H1 (cell line): ENCODE data around the gene SERINC5. TPM values are rescaled to one million over a fixed set of nuclear protein-coding genes. Genes with fewer than 3 reads are reported as not detected.

Experiments used
- CEBPB ChIP-seq: IDR thresholded peaks from 2 replicates; pipeline ENCODE4 v1.6.1; 2012; ENCODE audit warnings: low read depth, low read length
- CREB1 ChIP-seq: IDR thresholded peaks from 2 replicates; pipeline ENCODE4 v1.6.1; 2012; ENCODE audit warnings: inconsistent platforms
- RFX5 ChIP-seq: IDR thresholded peaks from 2 replicates; pipeline ENCODE4 v1.6.1; 2011; ENCODE audit warnings: low read depth, low read length, improper control_type of control experiment, borderline replicate concordance
- SP4 ChIP-seq: IDR thresholded peaks from 2 replicates; pipeline ENCODE4 v1.6.1; 2012; ENCODE audit warnings: low read length, inconsistent platforms
- SUZ12 ChIP-seq: fragments of 200-600 bp; sonication (generic); IDR thresholded peaks from 2 replicates; pipeline ENCODE4 v1.6.1; 2012; ENCODE audit warnings: mild to moderate bottlenecking, inconsistent platforms, low read length, moderate library complexity, mixed read lengths
- polyA plus RNA-seq, 7 experiments: library from polyadenylated mRNA; depleted of rRNA in 3 of 7; stranded (reverse) in 5 of 7; unstranded in 2 of 7; fragments of >200 nt in 5 of 7; fragments of 200-250 nt in 2 of 7; gene quantifications; 1 replicate in 5 of 7; 2 replicates in 1 of 7; 4 replicates in 1 of 7; pipeline versions ENCODE4 v1.2.1 to v1.2.3, GENCODE V29; 2011 to 2013; ENCODE audit warnings: missing spikeins in 2 of 7, mixed read lengths in 2 of 7
- total RNA-seq: library from RNA; stranded (reverse); fragmentation: NEBNext Ultra II Directional; extraction: Animal tissue kit (Norgen Biotek cat#: 25700); gene quantifications from 2 replicates; pipeline ENCODE4 v1.2.1, GENCODE V29; 2021

SERINC5 gene
- total and polyA plus RNA-seq, 2 of the 8 experiments (the other 6 are each of a cell fraction or from before 2014, with no cell fraction given): 32.2 to 149 TPM

DNA sequence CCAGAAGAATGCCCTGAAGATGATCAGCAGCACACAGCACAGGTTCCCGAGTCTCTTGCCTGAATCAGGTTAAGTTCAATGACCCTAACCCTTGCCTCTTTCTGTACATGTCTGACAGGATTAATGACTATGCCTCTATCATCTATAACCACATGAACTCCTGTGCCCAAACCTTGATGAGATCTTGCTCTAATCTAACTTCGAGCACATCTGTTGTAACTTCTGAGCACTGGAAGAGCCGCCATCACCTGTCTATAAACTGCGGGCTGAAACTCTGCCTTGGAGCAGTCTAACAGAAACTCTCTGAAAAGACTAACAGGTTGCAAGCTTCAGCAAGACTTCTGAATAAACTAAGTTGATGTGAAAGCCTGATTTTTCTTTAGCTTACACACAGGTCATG lies 44.5 kb downstream of the SERINC5 start (continued):
- TF ChIP-seq SUZ12 (no peak), RFX5 (no peak), SP4 (no peak), CREB1 (no peak), CEBPB (no peak)
